ENCODE results near the gene PROKR2.

The PROKR2 gene

GRCh38 chr20:5342021-5342420 lies 25.3 kb upstream of the PROKR2 start:
- TF ChIP-seq FOXA1 (IDR thresholded peaks at IDR 0.05) (no peak), L3MBTL2 (conservative IDR thresholded peaks at IDR 0.05) (no peak), FOXM1 (IDR thresholded peaks at IDR 0.05; ENCODE audit: borderline replicate concordance) (no peak), HDGF (IDR thresholded peaks at IDR 0.05; ENCODE audit: borderline replicate concordance) (no peak), FOXK2 (IDR thresholded peaks at IDR 0.05) (no peak), CTBP1 (IDR thresholded peaks at IDR 0.05; ENCODE audit: borderline replicate concordance) (no peak), ARNT (IDR thresholded peaks at IDR 0.05) (no peak), NFRKB (IDR thresholded peaks at IDR 0.05) (no peak), BHLHE40 (IDR thresholded peaks at IDR 0.05; ENCODE audit: borderline replicate concordance) (no peak), ZNF384 (IDR thresholded peaks at IDR 0.05) (no peak), ELF4 (IDR thresholded peaks at IDR 0.05) (no peak), LEF1 (IDR thresholded peaks at IDR 0.05; ENCODE audit: borderline replicate concordance) (no peak), PKNOX1 (IDR thresholded peaks at IDR 0.05) (no peak), SP1 (IDR thresholded peaks at IDR 0.05) (no peak), SUZ12 (IDR thresholded peaks at IDR 0.05) (no peak)
- no peak for DNase-seq (ENCODE audit: extremely low spot score)
- POLR2A ChIA-PET: no interaction called here
- CTCF ChIA-PET: no interaction called here

- TF ChIP-seq LEF1 (IDR thresholded peaks at IDR 0.05; ENCODE audit: borderline replicate concordance) (no peak), ELF4 (IDR thresholded peaks at IDR 0.05) (no peak), L3MBTL2 (conservative IDR thresholded peaks at IDR 0.05) (no peak), TARDBP (IDR thresholded peaks at IDR 0.05) (no peak), PKNOX1 (IDR thresholded peaks at IDR 0.05) (no peak), CTBP1 (IDR thresholded peaks at IDR 0.05; ENCODE audit: borderline replicate concordance) (no peak), BHLHE40 (IDR thresholded peaks at IDR 0.05; ENCODE audit: borderline replicate concordance) (no peak), FOXK2 (IDR thresholded peaks at IDR 0.05) (no peak), NFRKB (IDR thresholded peaks at IDR 0.05) (no peak), FOXM1 (IDR thresholded peaks at IDR 0.05; ENCODE audit: borderline replicate concordance) (no peak), FOXA1 (IDR thresholded peaks at IDR 0.05) (no peak), HDGF (IDR thresholded peaks at IDR 0.05; ENCODE audit: borderline replicate concordance) (no peak), ARNT (IDR thresholded peaks at IDR 0.05) (no peak)
- ChIA-PET POLR2A (no interaction called here), CTCF (no interaction called here)
- DNase-seq (ENCODE audit: extremely low spot score): no peak
These were observed 14.6 kb upstream of the PROKR2 start for GRCh38 chr20:5331340-5331739.

GRCh38 chr20:5328268-5328667 lies 11.5 kb upstream of the PROKR2 start:
- TF ChIP-seq TARDBP (IDR thresholded peaks at IDR 0.05) (no peak), SP1 (IDR thresholded peaks at IDR 0.05) (no peak), HDGF (IDR thresholded peaks at IDR 0.05; ENCODE audit: borderline replicate concordance) (no peak), LEF1 (IDR thresholded peaks at IDR 0.05; ENCODE audit: borderline replicate concordance) (no peak), FOXM1 (IDR thresholded peaks at IDR 0.05; ENCODE audit: borderline replicate concordance) (no peak), SUZ12 (IDR thresholded peaks at IDR 0.05) (no peak), ZNF384 (IDR thresholded peaks at IDR 0.05) (no peak), ARNT (IDR thresholded peaks at IDR 0.05) (no peak), CTBP1 (IDR thresholded peaks at IDR 0.05; ENCODE audit: borderline replicate concordance) (no peak), BHLHE40 (IDR thresholded peaks at IDR 0.05; ENCODE audit: borderline replicate concordance) (no peak), ELF4 (IDR thresholded peaks at IDR 0.05) (no peak), L3MBTL2 (conservative IDR thresholded peaks at IDR 0.05) (no peak), PKNOX1 (IDR thresholded peaks at IDR 0.05) (no peak), FOXA1 (IDR thresholded peaks at IDR 0.05) (no peak), NFRKB (IDR thresholded peaks at IDR 0.05) (no peak), FOXK2 (IDR thresholded peaks at IDR 0.05) (no peak)
- POLR2A ChIA-PET: no interaction called here
- CTCF ChIA-PET: no interaction called here
- DNase-seq (ENCODE audit: extremely low spot score): no peak

- no peak for DNase-seq (ENCODE audit: extremely low spot score)
- ChIA-PET POLR2A (no interaction called here), CTCF (interaction anchor here (0.6 kb wide), 1 partner anchor 67 kb away, joined by 3 read pairs; no protein-coding TSS in a partner anchor)
- TF ChIP-seq L3MBTL2 (conservative IDR thresholded peaks at IDR 0.05) (no peak), CTBP1 (IDR thresholded peaks at IDR 0.05; ENCODE audit: borderline replicate concordance) (no peak), ELF4 (IDR thresholded peaks at IDR 0.05) (no peak), BHLHE40 (IDR thresholded peaks at IDR 0.05; ENCODE audit: borderline replicate concordance) (no peak), SUZ12 (IDR thresholded peaks at IDR 0.05) (no peak), ZNF384 (IDR thresholded peaks at IDR 0.05) (no peak), FOXK2 (IDR thresholded peaks at IDR 0.05) (no peak), LEF1 (IDR thresholded peaks at IDR 0.05; ENCODE audit: borderline replicate concordance) (no peak), HDGF (IDR thresholded peaks at IDR 0.05; ENCODE audit: borderline replicate concordance) (no peak), SP1 (IDR thresholded peaks at IDR 0.05) (no peak), NFRKB (IDR thresholded peaks at IDR 0.05) (no peak), FOXA1 (IDR thresholded peaks at IDR 0.05) (no peak), ARNT (IDR thresholded peaks at IDR 0.05) (no peak), PKNOX1 (IDR thresholded peaks at IDR 0.05) (no peak), FOXM1 (IDR thresholded peaks at IDR 0.05; ENCODE audit: borderline replicate concordance) (no peak), TARDBP (IDR thresholded peaks at IDR 0.05) (no peak)
These were observed 10.6 kb upstream of the PROKR2 start for GRCh38 chr20:5327356-5327755.

- ChIA-PET CTCF (no interaction called here), POLR2A (no interaction called here)
- TF ChIP-seq PKNOX1 (IDR thresholded peaks at IDR 0.05): no peak
- no peak for TF ChIP-seq TARDBP (IDR thresholded peaks at IDR 0.05)
- no peak for TF ChIP-seq ZNF384 (IDR thresholded peaks at IDR 0.05)
- TF ChIP-seq BHLHE40 (IDR thresholded peaks at IDR 0.05; ENCODE audit: borderline replicate concordance): no peak
- TF ChIP-seq NFRKB (IDR thresholded peaks at IDR 0.05): no peak
- no peak for TF ChIP-seq FOXK2 (IDR thresholded peaks at IDR 0.05)
- no peak for TF ChIP-seq CTBP1 (IDR thresholded peaks at IDR 0.05; ENCODE audit: borderline replicate concordance)
- DNase-seq (ENCODE audit: extremely low spot score): no peak
These were observed 957 bp downstream of the PROKR2 start for GRCh38 chr20:5315807-5316187.

Data from HEK293T (cell line).